HG02642 (cell line): ENCODE results near the gene DDIT3.
A peak's percentile ranks its signal among the peaks of the same experiment; 100 is the strongest.

Experiments
- ATAC-seq: cut with Tn5 transposase; IDR thresholded peaks from one replicate; pipeline ENCODE4 v1.9.1; 2021; ENCODE audit warnings: mild to moderate bottlenecking; ENCODE audit not compliant: unreplicated experiment, poor library complexity

The DDIT3 gene

GRCh38 chr12:57488402-57489156 lies 31.7 kb downstream of the DDIT3 start:
- peak; percentile 3 for ATAC-seq

- ATAC-seq, result peak; percentile 96
Observed at GRCh38 chr12:57487597-57488401, 32.5 kb downstream of the DDIT3 start, which contains the start of gene MARS1. Gene MARS1 (plus strand): TSS chr12:57488068. CDS start chr12:57488091, 23 bp downstream.

- ATAC-seq, result no peak
Observed at GRCh38 chr12:57487055-57487596, 33.2 kb downstream of the DDIT3 start.

- ATAC-seq, result no peak
Observed at GRCh38 chr12:57485695-57486094, 34.6 kb downstream of the DDIT3 start.

- ATAC-seq, result no peak
Observed at GRCh38 chr12:57483466-57483865, 36.8 kb downstream of the DDIT3 start.

GRCh38 chr12:57481671-57482070 lies 38.6 kb downstream of the DDIT3 start:
- no peak for ATAC-seq

GRCh38 chr12:57479376-57480115 lies 40.8 kb downstream of the DDIT3 start, which contains the start of gene ARHGAP9:
Gene ARHGAP9 (minus strand): TSS chr12:57479866. CDS start chr12:57479406, 460 bp downstream.
- ATAC-seq, result peak; percentile 31

- ATAC-seq, result no peak
Observed at GRCh38 chr12:57479043-57479375, 41.3 kb downstream of the DDIT3 start.

GRCh38 chr12:57477710-57478681 lies 42.3 kb downstream of the DDIT3 start:
- peak; percentile 44 for ATAC-seq

- no peak for ATAC-seq
Observed at GRCh38 chr12:57476993-57477709, 43.2 kb downstream of the DDIT3 start.

- no peak for ATAC-seq
Observed at GRCh38 chr12:57476162-57476992, 43.9 kb downstream of the DDIT3 start.

GRCh38 chr12:57475271-57476161 lies 44.8 kb downstream of the DDIT3 start:
- ATAC-seq, result no peak

GRCh38 chr12:57474862-57475261 lies 45.5 kb downstream of the DDIT3 start:
- ATAC-seq, result no peak

- ATAC-seq, result no peak
Observed at GRCh38 chr12:57474430-57474829, 45.9 kb downstream of the DDIT3 start.

GRCh38 chr12:57473886-57474285 lies 46.4 kb downstream of the DDIT3 start:
- ATAC-seq, result no peak

- ATAC-seq, result no peak
Observed at GRCh38 chr12:57473392-57473791, 46.9 kb downstream of the DDIT3 start.

GRCh38 chr12:57472391-57472790 lies 47.9 kb downstream of the DDIT3 start:
- ATAC-seq, result no peak
